Erythroblast (primary cell): Measurements from ENCODE around the gene SMDT1.

Source experiments
- GATA1 ChIP-seq: IDR thresholded peaks from 2 replicates; pipeline ENCODE4 v1.6.1; 2011; ENCODE audit warnings: low read depth, mild to moderate bottlenecking, control low read depth, low read length, moderate library complexity
- POLR2A ChIP-seq: IDR thresholded peaks from 2 replicates; pipeline ENCODE4 v1.6.1; 2011; ENCODE audit warnings: mild to moderate bottlenecking, low read length

DNA sequence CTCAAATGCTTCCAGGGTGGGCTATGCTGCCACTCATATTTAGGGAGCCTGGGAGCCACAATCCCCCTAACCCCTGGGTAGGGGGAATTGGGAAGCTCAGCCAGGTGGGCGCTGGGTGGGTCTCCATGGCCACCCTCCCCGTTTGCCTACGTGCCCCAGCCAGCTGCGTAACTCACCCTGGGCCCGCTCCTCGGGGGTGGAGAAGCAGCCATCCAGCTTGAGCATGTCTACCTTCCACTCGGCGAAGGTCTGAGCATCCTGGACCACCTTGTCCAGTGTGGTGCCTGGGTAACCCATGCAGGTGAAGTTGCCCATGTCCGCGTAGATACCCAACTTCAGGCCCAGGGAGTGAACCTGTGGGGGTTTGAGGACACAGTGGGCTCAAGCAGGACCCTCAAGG, 12.6 kb upstream of the SMDT1 start:
- TF ChIP-seq POLR2A = no peak
- TF ChIP-seq GATA1 = no peak
